Measurements from ENCODE around the gene HOXA1.

The HOXA1 gene

GRCh38 chr7:27132214-27132613 is 36.4 kb upstream of the HOXA1 start:
- no peak for DNase-seq

GRCh38 chr7:27131390-27131819 is 35.6 kb upstream of the HOXA1 start:
- no peak for DNase-seq

GRCh38 chr7:27130540-27131389 is 35.0 kb upstream of the HOXA1 start, which contains the start of gene HOXA4:
Gene HOXA4, minus strand, starts transcription at chr7:27130757. Its CDS starts 24 bp downstream, at chr7:27130733.
- peak in 7 of 56 donors; percentile 2 to 32 (median 5) for DNase-seq

- DNase-seq, result no peak
Measured at GRCh38 chr7:27129729-27130539, 34.1 kb upstream of the HOXA1 start.

GRCh38 chr7:27128776-27129728 is 33.3 kb upstream of the HOXA1 start:
- no peak for DNase-seq

- no peak for DNase-seq
Measured at GRCh38 chr7:27128034-27128433, 32.2 kb upstream of the HOXA1 start.

- no peak for DNase-seq
Measured at GRCh38 chr7:27126596-27127327, 31.0 kb upstream of the HOXA1 start.

GRCh38 chr7:27125986-27126394 is 30.2 kb upstream of the HOXA1 start:
- DNase-seq, result no peak

- DNase-seq, result no peak
Measured at GRCh38 chr7:27124902-27125689, 29.3 kb upstream of the HOXA1 start.

- DNase-seq, result no peak
Measured at GRCh38 chr7:27124096-27124901, 28.5 kb upstream of the HOXA1 start.

- DNase-seq, result no peak
Measured at GRCh38 chr7:27123477-27124053, 27.8 kb upstream of the HOXA1 start.

- no peak for DNase-seq
Measured at GRCh38 chr7:27123007-27123476, 27.2 kb upstream of the HOXA1 start.

- no peak for DNase-seq
Measured at GRCh38 chr7:27122077-27122910, 26.5 kb upstream of the HOXA1 start.

GRCh38 chr7:27121684-27122076 is 25.9 kb upstream of the HOXA1 start:
- DNase-seq, result no peak

- no peak for DNase-seq
Measured at GRCh38 chr7:27119412-27119911, 23.7 kb upstream of the HOXA1 start.

- DNase-seq, result no peak
Measured at GRCh38 chr7:27118580-27118979, 22.8 kb upstream of the HOXA1 start.

GRCh38 chr7:27117887-27118491 is 22.2 kb upstream of the HOXA1 start:
- DNase-seq, result no peak
